Fibroblast of the aortic adventitia (primary cell): ENCODE data around the gene CCDC57. TPM values are rescaled to one million over a fixed set of nuclear protein-coding genes. Genes with fewer than 3 reads are reported as not detected.
A peak's percentile ranks its signal among the peaks of the same experiment; 100 is the strongest.

Experiments
- DNase-seq: peaks from one replicate; pipeline ENCODE4 v3.0.0-alpha.2; 2010; ENCODE audit warnings: low read depth
- H3K4me3 ChIP-seq: 2 replicates; pipeline ENCODE4 v1.5.1; 2011; ENCODE audit warnings: low read depth, mild to moderate bottlenecking, control low read depth, low read length, moderate library complexity
- total RNA-seq: library from RNA; depleted of rRNA; stranded (reverse); fragments of >200 nt; gene quantifications from 2 replicates; pipeline ENCODE4 v1.2.3, GENCODE V29; 2012; ENCODE audit warnings: low replicate concordance
- TF ChIP-seq, protein P1 (sequence below): IDR thresholded peaks from 2 replicates; pipeline ENCODE4 v1.5.1; 2011; ENCODE audit warnings: mild to moderate bottlenecking, low read length, control low read depth, inconsistent platforms; ENCODE audit not compliant: insufficient read depth

Gene CCDC57
- total RNA-seq, 1 donor: 15.2 TPM

DNA sequence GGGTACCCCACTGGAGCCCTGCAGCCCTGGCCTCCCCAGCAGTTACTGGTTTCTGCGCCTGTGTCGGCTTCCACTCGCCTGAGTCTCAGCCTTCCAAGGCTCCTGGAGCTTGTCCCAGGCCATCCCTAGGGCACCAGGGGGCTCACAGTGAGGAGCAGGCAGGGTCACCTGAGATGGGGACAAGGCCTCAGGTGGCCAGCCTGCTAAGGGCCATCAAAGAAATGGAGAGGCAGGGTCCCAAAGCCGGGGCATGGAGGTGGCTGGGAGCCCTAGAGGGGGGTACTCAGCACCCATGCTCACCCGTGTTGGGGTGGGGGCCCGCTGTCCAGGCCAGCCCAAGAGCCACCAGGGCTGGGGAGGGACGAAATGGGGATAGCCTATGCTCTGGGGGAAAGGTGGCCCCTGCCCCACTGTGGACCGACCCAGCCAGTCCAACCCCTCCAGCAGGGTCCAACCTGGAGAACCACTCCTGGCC is 115.9 kb downstream of the CCDC57 start:
- TF ChIP-seq, protein P1, sequence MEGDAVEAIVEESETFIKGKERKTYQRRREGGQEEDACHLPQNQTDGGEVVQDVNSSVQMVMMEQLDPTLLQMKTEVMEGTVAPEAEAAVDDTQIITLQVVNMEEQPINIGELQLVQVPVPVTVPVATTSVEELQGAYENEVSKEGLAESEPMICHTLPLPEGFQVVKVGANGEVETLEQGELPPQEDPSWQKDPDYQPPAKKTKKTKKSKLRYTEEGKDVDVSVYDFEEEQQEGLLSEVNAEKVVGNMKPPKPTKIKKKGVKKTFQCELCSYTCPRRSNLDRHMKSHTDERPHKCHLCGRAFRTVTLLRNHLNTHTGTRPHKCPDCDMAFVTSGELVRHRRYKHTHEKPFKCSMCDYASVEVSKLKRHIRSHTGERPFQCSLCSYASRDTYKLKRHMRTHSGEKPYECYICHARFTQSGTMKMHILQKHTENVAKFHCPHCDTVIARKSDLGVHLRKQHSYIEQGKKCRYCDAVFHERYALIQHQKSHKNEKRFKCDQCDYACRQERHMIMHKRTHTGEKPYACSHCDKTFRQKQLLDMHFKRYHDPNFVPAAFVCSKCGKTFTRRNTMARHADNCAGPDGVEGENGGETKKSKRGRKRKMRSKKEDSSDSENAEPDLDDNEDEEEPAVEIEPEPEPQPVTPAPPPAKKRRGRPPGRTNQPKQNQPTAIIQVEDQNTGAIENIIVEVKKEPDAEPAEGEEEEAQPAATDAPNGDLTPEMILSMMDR: no peak
- no peak for DNase-seq
- H3K4me3 ChIP-seq: peak overlapping the region; percentile 74

DNA sequence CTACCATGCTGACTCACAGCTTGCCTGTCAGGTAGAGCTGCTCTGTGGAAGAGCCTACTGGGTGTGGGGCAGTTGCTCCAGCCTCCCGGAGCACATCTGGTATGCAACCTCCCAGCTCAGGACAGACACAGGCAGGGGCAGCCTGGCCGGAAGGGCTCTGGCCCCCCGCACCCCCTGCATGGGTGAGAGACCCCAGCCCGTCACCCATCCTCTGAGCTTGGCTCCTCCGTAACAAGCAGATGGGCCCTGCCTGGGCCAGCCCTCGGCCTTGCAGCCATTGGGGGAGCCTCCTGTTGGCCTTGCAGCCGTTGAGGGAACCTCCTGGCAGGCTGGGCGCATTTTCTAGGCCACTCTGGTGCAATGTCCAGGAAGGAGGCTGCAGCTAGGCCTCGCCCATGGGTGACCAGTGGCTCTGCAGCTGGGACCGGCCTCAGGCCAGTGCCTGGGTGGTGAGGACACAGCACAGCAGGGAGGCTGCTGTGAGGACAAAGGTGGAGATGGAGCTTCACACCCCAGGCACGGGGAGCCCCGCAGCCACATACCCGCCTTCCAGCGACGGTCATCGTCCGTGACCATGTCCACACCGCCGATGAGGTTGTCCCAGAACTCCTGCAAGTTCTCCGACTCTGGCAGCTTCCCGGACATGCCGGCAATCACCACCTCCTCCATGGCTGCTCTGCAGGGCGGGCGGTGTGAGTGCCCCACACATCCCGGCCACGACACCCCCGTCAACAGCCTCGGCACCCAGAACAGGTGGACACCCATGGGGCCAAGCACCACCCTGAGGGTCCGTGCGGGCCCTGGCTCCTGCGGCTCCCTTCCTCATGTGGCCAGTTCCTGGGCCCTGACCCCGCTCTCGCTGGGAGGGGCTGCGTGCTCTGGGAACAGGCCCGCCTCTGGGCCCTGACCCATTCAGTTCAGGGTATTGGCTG is 116.6 kb downstream of the CCDC57 start:
- peak overlapping the region; percentile 74 for H3K4me3 ChIP-seq
- no peak for DNase-seq
- TF ChIP-seq, protein P1: no peak

DNA sequence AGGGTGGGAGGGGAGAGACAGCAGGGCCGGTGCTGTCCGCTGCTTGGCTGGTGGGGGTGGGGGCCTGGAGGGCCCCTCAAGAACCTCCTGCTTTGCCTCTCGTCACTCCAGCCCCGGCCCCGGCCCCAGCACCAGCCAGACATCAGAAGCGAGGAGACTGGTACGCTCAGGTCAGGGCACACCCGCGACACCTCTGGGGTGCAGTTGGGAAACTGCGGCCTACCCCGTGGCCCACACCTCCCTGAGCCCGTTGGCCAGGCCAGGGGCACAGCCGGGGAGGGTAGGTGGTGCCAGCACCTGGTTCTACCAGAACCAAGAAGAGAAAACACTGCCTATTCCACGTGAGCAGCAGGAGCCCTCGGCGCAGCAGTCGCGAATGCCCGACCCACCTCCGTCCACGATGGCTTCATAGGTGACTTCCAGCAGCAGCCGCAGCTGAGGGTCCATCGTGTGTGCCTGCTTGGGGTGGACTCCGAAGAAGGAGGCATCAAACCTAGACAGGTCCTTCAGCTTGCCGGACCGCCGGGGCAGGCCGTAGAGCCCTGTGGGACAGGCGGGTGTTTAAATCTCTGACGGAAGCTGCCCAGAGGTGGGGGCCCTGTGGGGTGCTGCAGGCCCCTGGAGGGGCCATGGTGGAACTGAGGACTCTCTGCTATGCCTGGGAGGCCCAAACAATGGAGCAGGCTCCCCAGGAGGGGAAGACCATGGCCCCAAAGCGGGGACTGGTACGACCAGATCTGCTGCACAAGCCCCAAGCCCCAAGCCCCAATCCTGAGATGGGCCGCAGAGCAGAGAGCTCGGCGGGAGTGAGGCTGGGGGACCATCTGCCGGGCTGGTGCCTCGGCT is 117.5 kb downstream of the CCDC57 start:
- no peak for DNase-seq
- H3K4me3 ChIP-seq: peak overlapping the region; percentile 74
- TF ChIP-seq, protein P1: no peak

DNA sequence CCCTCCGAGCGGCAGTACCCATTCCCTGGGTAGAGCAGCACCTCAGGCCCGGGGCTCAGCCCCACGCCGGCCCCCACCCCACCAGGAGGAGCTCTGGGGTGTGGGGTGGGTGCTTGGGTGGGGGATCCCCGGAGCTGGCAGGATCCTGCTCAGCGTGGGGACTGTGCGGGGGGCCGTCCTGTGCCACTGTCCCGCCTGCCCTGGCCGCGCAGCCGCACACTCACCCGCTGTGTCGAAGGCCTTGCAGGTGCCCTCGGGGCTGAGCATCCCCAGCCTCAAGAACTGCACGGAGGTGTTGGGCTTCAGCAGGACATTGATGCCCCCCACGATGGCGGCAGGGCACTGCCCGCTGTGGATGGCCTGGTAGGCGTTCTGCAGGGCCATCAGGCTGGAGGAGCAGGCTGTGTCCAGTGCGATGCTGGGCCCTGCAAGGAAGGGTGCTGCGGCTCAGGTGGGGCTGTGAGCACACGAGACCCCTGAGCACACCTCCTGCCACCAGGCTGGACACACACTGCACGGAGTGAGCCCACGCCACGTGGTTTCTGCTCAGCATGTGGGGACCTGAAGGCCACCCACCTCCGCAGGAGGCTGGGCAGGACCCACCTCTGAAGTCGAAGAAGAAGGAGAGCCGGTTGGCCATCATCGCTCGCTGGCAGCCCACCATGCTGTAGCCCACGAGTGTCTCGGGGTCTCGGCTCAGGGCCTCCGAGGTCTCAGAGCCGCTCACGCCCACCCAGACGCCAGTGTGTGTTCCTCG is 119.5 kb downstream of the CCDC57 start:
- no peak for DNase-seq
- TF ChIP-seq, protein P1: no peak
- no peak overlapping the region for H3K4me3 ChIP-seq

DNA sequence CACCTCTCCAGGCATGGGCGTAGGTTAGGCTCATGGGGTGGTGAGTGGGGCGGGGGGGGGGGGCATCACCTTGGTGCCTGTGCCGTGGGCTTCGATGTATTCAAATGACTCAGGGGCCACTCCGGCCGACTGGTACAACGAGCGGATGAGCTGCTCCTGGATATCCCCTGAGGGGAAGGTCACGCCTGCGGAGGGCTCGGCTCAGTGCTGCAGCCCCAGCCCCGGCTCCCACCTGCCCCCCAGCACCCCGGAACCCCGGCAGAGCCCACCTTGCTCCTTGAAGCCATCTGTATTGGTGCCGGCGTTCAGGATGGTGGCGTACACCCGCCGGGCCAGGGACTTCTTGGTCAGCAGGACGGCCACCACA is 120.0 kb downstream of the CCDC57 start:
- H3K4me3 ChIP-seq: no peak overlapping the region
- no peak for DNase-seq
- TF ChIP-seq, protein P1: no peak

DNA sequence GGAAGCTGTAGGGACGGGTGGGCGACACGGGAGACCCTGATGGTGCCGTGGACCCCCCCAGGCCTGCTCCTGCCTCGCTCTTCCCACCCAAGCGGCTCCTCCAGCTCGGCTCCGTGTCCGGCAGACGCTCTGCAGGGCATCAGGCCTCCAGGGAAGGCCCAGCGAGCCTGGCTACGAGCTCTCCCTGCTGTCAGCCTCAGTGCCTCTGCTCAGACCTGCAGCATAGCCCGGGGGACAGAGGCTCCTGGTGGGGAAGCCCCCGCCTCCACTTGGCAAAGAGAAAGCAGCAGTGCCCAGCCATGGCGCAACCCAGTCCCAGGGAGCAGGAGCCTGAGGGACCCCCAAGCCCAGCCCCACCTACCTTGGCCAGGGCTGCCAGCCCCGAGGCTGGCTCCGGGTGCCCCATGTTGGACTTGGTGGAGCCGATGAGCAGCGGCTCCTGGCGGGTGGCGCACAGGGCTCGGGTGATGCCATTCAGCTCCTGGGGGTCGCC is 120.5 kb downstream of the CCDC57 start:
- TF ChIP-seq, protein P1: no peak
- no peak for DNase-seq
- no peak overlapping the region for H3K4me3 ChIP-seq
